Omental fat pad (tissue), 4 donors: ENCODE measurements around the gene ASIC3. TPM values are rescaled to one million over a fixed set of nuclear protein-coding genes. Genes with fewer than 3 reads are reported as not detected.

Experiments
- ATAC-seq: fragments of 150-250 bp; one replicate; pipeline ENCODE4 v1.9.1; 2016; ENCODE audit warnings: mild to moderate bottlenecking, moderate library complexity; ENCODE audit not compliant: low FRiP score
- DNase-seq: peaks from one replicate; pipeline ENCODE4 v3.0.0-alpha.2; 2019; ENCODE audit warnings: low spot score
- CTCF ChIP-seq, 3 donors: fragments of 450-650 bp; IDR thresholded peaks; one replicate each; pipeline ENCODE4 v1.5.1; 2016 to 2017; ENCODE audit warnings: antibody characterized with exemption in 3 of 3, mild to moderate bottlenecking in 3 of 3, moderate library complexity in 2 of 3
- total RNA-seq, 4 donors: library from RNA; depleted of rRNA; stranded (reverse); fragments of >200 nt; gene quantifications; one replicate each; pipeline ENCODE4 v1.1.0, GENCODE V29; 2016

ASIC3 gene
- total RNA-seq, 4 donors from 2014 or later, result 1.6 to 3.2 (median 2.3) TPM

GRCh38 chr7:151088856-151089699, 40.7 kb downstream of the ASIC3 start:
- DNase-seq (peak; percentile 53), ATAC-seq (peak; percentile 31)
- no peak for TF ChIP-seq CTCF (IDR thresholded peaks at IDR 0.05)

DNA sequence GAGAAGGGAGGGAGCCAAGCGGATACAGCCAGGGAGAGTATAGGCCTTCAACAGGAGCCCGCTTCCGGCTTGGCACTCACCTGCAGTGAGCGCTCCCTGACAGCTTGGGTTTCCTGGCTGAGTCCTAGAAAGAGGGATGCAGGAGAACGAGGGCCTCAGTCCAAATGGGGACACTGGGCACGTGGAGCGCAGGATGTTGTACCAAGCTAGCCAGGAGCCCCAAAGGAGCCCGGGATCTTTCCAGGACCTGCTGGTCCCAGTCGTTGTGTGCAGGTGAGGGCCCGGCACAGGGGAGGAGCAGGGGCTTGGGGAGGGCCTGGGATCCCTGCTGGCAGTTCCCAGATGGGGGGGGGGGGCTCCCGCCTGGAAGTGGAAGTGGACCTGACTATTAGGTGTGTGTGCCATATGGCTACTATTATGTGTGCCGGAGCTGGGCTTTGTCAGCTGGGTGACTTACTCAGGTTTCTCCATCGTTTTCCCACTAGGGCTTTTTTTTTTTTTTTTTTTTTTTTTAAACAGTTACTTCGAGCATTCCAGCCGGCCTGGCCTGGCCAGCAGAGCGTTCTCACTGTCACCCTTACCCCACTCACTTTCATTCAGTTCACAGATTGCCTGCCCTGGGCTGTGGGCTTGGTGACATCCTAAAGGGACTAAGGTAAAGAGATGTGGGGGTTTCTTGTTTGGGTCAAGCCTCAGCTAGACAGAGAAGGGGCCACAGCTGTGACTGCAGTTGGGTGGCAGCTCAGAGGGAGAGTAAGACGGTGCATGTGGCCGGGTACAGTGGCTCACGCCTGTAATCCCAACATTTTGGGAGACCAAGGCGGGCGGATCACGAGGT, 41.8 kb downstream of the ASIC3 start:
- ATAC-seq (no peak), DNase-seq (no peak)
- TF ChIP-seq CTCF (IDR thresholded peaks at IDR 0.05), result no peak

DNA sequence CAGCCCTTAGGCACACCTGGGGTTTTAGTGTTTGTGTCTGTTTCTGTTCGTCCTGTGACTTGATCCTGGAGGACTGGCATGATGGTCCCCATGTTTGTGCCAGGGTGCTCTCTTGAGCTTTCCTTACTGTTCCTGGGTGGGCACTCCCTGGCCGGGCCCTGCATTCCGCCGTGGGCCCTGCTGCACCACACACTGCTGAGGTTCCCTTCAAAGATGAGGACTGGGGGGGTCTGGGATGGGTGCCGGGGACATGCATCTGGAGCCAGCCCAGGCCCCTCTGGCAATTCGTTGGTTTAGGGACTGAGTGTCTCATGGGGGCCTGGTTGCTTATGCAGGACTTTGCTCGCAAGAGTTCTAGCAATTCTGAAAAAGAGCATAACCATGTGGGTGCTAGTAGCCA, 42.7 kb downstream of the ASIC3 start:
- ATAC-seq (no peak), DNase-seq (no peak)
- TF ChIP-seq CTCF (IDR thresholded peaks at IDR 0.05), result no peak

DNA sequence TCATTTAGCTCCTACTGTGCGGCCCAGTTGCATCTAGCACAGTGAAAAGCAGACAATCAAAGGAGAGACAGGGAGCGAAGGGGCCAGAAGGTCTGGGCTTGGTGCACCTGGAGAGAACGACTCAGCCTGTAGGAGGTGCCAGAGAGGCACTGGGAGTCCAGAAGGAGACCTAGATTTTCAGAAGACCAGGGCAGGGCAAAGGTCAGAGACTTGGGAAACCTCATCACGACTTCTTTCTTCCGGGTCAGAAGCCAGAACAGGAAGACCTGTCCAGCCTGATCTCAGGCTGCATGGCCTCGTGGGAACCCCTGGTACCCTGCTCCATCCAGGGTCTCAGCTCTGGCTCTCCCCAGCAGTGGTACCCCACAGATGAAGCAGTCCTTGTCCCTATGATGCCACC, 43.1 kb downstream of the ASIC3 start:
- no peak for ATAC-seq
- TF ChIP-seq CTCF (IDR thresholded peaks at IDR 0.05), result no peak
- no peak for DNase-seq

DNA sequence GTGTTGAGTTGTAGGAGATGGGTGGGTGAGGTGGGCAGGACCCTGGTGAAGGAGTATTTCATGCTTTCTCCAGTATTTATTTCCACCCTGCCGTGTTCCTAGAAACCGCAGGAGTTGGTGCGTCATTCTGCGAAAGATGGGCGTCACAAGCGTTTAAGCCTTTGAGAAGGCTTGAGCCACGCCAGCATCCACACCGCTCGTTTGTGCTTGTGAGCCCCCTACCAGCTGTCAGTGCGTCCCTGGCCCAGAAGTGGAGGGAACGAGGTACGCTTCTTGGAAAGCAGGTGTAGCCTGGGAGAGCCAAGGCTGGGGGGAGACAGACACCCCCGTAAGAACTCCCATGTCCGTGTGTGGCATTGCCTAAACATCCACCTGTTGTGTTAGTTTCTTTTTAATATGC, 43.7 kb downstream of the ASIC3 start:
- TF ChIP-seq CTCF (IDR thresholded peaks at IDR 0.05), result no peak

DNA sequence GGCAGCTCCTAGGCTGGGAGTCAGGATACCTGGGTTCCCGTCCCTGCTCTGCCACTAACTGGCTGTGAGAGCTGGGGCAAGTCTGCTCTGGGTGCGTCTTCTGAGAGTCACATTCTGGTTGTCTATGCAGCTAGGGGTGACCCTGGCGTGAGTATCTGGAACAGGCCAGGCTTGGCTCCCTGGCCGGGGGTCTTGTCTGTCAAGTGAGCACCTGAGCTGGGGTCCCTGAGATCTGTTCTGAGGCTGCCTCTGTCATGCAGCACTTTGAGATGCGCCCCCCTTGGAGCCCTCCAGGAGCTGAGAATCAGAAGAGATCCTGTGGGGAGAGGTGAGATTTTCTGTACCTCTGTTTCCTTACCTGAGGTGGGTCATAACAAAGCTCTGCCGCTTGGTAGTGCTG, 45.4 kb downstream of the ASIC3 start:
- ATAC-seq, result no peak
- TF ChIP-seq CTCF (IDR thresholded peaks at IDR 0.05), result no peak
- DNase-seq, result no peak

More for the DNA sequence above, 43.7 kb downstream of the ASIC3 start:
- ATAC-seq, result no peak
- DNase-seq, result no peak
